ENCODE measurements around the gene SLC25A12.

SLC25A12 gene

DNA sequence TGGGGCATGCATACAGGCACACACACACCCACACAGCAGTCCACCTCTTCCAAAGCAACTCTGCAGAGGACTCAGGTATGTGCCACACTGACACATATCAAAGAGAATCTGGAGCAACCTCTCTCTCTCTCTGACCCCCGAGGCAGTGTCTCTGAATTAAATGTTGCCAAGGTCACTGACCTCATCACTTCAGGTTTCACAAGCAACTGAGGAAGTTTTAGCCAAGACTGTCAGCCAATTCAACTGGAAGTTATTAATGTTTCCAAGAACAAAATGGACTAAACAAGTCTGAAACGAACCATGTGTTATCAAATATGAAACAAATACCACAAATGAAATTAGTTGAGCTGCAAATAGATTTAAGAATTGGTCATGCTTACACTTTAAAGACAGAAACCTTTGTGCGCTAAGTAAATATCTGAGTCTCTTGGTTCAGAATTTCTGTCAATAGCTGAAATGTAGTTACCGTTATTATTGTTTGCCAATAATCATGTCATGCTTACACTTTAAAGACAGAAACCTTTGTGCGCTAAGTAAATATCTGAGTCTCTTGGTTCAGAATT, 86.1 kb downstream of the SLC25A12 start:
- no peak for DNase-seq (ENCODE audit: low read depth in 1 of 2, low spot score in 1 of 2)
- in situ Hi-C loops (cut with HindIII; ENCODE audit: low pct_unique_long_range_greater_than_20kb, low sequenced_read_pairs) = no loop called here
- TF ChIP-seq JUND (IDR thresholded peaks at IDR 0.05; ENCODE audit: low read depth) = no peak

DNA sequence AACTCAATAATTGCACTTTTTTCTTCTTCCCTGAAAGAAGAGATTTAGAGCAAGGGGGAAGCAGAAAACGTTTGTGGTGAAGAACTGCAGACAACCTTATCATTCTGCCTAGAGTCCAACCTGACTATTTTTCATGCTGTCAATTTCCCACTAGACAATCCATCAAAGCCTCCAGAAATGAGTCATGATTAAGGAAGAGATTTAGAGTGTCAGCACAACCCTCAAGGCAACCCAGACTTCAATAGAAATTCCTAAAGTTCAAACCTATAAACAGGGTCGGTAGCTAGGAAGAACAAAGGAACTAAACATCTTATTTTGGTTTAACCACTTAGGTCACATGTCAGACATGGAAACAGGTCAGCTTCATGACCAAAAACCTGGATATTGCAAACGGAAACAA, 86.9 kb downstream of the SLC25A12 start:
- in situ Hi-C loops (cut with HindIII; ENCODE audit: low pct_unique_long_range_greater_than_20kb, low sequenced_read_pairs) = no loop called here
- no peak for DNase-seq (ENCODE audit: low read depth in 1 of 2, low spot score in 1 of 2)
- no peak for TF ChIP-seq JUND (IDR thresholded peaks at IDR 0.05; ENCODE audit: low read depth)

DNA sequence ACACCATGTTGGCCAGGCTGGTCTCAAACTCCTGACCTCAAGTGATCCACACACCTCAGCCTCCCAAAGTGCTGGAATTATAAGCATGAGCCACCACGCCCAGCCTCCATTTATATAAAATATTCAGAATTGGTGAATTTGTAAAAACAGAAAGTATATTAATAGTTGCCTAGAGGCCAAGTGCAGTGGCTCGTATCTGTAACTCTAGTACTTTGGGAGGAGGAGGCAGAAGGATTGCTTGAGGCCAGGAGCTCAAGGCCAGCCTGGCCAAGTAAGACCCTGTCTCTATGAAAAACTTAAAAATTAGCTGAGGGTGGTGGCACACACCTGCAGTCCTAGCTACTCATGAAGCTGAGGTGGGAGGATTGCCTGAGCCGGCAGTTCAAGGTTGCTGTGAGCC, 89.6 kb downstream of the SLC25A12 start:
- in situ Hi-C loops (cut with HindIII; ENCODE audit: low pct_unique_long_range_greater_than_20kb, low sequenced_read_pairs) = no loop called here
- DNase-seq (ENCODE audit: low read depth in 1 of 2, low spot score in 1 of 2) = no peak
- TF ChIP-seq JUND (IDR thresholded peaks at IDR 0.05; ENCODE audit: low read depth) = no peak

DNA sequence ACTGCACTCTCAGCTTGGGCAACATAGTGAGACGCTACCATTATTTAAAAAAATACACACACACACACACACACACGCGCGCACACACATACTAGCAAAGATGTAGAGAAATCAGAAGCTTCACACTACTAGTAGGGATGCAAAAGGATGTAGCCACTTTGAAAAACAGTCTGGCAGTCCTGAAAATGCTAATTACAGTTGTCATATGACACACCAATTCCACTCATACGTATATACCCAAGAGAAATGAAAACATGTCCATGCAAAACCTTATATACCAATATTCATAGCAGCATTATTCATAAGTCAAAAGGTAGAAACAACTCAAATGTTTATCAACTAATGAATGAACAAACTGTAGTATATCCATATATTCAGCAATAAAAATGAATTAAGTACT, 90.3 kb downstream of the SLC25A12 start:
- in situ Hi-C loops (cut with HindIII; ENCODE audit: low pct_unique_long_range_greater_than_20kb, low sequenced_read_pairs) = no loop called here
- no peak for DNase-seq (ENCODE audit: low read depth in 1 of 2, low spot score in 1 of 2)
- no peak for TF ChIP-seq JUND (IDR thresholded peaks at IDR 0.05; ENCODE audit: low read depth)

DNA sequence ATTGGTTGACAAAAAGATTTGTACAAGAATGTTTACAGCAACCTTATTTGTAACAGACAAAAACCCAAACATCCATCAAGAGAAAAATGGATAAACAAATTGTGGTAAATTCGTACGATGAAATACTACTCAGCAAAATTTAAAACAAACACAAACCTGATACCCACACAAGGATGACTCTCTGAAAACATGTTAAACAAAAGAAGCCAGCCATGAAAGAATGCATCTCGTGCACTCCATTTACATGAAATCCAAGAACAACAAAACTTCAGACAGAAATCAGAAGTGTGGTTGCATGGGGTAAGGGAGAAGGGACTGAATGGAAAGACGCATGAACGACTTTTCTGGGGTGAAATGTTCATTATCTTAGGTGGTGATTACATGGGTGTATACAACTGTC, 93.4 kb downstream of the SLC25A12 start:
- no peak for TF ChIP-seq JUND (IDR thresholded peaks at IDR 0.05; ENCODE audit: low read depth)
- in situ Hi-C loops (cut with HindIII; ENCODE audit: low pct_unique_long_range_greater_than_20kb, low sequenced_read_pairs) = no loop called here
- DNase-seq (ENCODE audit: low read depth in 1 of 2, low spot score in 1 of 2) = no peak

DNA sequence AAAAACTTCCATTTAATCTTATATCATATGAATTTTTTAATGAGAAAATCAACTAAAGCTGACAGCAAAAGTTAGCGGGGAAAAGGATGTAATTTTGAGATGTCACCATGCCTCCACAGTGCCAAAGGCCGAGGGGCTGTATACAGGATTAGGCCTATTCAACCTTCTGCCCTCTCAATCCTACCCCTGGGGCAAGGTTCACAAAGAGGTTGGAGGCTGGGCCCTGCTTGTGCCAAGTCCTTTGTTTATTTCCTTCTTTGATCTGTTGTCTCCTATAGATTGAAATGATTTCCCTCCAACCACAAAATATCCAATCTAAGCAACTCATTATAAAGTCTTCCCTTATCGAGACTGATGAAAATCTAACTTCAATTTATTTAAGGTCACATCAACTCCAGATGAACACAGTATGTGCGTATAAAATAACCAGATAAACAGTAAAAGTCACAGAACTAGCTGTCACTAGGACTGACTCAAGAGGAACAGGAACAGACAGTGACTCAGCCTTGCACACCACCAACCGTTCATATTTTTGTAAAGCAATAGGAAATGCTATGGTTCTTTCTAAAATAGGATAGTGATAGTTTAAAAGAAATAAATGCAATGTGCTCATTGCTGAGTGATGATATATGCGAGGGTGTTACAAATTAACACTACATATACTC, 95.8 kb downstream of the SLC25A12 start:
- DNase-seq (ENCODE audit: low read depth in 1 of 2, low spot score in 1 of 2) = peak in 1 of 2 experiments; percentile 20
- in situ Hi-C loops (cut with HindIII; ENCODE audit: low pct_unique_long_range_greater_than_20kb, low sequenced_read_pairs) = no loop called here
- TF ChIP-seq JUND (IDR thresholded peaks at IDR 0.05; ENCODE audit: low read depth) = no peak

DNA sequence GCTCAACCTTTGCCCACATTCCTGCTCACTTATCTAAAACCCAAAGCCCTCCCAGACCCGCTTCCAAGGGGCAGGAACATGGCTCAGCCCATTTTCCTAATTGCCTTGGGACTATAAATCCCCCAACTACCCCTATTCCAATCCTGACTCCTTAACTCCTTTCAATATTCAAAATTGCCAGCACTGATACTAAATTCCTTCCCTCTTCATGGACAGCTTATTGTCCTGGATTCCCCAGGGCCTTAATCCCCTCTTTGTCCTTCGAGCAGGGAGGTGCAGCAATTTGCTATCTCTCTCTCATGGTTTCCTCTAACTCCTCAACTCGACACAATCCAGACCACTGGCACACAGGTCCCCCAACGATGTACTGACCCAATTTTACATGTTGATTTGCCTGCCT, 99.1 kb downstream of the SLC25A12 start:
- no peak for TF ChIP-seq JUND (IDR thresholded peaks at IDR 0.05; ENCODE audit: low read depth)
- in situ Hi-C loops (cut with HindIII; ENCODE audit: low pct_unique_long_range_greater_than_20kb, low sequenced_read_pairs) = no loop called here
- DNase-seq (ENCODE audit: low read depth in 1 of 2, low spot score in 1 of 2) = no peak

DNA sequence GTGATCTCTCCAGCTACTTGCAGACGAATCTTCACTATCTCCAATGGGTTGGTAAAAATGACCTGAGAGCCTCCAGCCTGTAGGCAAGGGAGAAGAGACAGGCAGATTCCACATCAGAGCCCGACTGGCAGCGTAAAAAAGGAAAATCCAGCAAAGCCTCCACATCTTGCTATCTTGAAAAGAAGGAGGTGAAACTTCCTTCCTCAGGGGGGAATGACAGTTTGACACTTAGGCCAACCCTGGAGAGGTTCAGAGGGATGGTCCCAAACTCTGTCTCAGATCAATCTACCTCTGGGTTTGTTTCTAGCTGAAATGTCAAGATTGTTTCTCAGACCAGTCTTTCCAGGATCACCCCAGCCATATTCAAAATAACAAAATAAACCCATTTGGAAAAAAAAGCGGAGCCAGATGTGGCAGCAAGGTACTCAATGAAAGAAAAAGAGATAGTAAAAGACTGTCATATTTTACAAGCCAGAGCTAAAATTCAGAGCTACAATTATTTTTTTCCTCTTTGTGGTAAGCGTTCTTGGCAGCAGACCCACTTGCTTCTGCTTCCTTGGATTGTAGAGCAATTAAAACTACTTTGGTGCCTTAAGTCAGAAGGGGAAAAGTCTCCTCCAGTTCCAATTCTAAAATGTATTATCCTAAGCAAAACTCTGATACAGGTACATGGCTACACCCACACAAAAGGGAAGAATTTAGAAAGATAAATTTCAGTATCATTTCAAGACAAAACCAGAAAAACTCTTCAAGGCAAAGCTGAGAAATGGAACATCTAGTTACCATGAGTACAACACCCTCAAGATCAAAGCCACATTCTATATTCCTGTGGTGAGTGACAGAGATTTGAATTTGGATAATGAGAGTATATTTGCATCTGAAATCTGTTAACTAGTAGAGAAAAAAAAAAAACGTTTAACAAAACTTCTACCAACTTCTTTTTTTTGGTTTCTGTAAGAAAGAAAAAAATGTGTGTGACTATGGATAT, 100.1 kb downstream of the SLC25A12 start:
- in situ Hi-C loops (cut with HindIII; ENCODE audit: low pct_unique_long_range_greater_than_20kb, low sequenced_read_pairs) = no loop called here
- DNase-seq (ENCODE audit: low read depth in 1 of 2, low spot score in 1 of 2) = no peak
- TF ChIP-seq JUND (IDR thresholded peaks at IDR 0.05; ENCODE audit: low read depth) = no peak

DNA sequence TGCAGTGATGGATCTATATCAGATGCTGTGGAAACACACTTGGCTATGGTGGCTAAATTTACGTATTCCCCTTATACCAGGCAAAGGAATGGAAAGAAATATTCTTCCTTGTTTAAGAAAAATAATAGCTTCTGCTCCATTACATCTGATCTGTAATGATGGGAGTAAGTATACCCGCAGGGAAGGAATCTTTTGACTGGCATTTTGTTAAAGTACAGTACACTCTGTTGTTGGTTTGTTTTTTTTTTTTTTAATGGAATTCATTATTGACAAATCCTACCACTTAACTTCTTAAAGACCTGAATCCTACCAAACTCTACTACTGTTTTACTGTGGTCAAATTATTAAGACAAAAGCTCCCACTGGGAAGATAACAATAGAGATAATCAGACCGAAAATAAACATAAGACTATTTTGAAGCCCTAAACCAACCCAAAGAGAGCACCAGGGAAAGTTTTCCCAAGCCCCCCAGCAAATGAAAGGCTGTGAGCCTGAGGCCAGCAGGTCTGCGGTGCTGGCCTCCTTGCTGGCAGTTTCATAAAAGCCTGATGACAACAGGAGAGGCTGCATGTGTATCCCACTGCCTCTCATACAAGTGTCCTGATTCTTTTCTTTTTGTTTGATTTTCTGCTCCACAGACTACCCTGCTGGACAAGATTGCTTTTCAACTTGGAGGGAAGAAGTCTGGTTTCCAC, 101.0 kb downstream of the SLC25A12 start:
- DNase-seq (ENCODE audit: low read depth in 1 of 2, low spot score in 1 of 2) = no peak
- in situ Hi-C loops (cut with HindIII; ENCODE audit: low pct_unique_long_range_greater_than_20kb, low sequenced_read_pairs) = no loop called here
- no peak for TF ChIP-seq JUND (IDR thresholded peaks at IDR 0.05; ENCODE audit: low read depth)

DNA sequence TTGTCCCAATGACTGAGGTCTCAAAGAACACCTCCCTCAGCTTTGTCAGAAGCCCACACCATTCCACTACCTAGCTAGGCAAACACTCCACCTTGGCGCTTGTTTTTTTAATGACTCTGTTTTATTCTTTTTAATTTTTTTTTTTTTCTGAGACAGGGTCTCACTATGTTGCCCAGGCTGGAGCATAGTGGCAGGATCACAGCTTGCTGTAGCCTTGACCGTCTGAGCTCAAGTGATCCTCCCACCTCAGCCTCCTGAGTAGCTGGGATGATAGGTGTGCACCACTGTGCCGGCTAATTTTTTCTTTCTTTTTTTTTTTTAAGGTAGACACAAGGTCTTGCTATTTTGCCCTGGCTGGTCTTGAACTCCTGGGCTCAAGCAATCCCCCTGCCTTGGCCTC, 101.9 kb downstream of the SLC25A12 start:
- in situ Hi-C loops (cut with HindIII; ENCODE audit: low pct_unique_long_range_greater_than_20kb, low sequenced_read_pairs) = no loop called here
- DNase-seq (ENCODE audit: low read depth in 1 of 2, low spot score in 1 of 2) = no peak
- no peak for TF ChIP-seq JUND (IDR thresholded peaks at IDR 0.05; ENCODE audit: low read depth)

DNA sequence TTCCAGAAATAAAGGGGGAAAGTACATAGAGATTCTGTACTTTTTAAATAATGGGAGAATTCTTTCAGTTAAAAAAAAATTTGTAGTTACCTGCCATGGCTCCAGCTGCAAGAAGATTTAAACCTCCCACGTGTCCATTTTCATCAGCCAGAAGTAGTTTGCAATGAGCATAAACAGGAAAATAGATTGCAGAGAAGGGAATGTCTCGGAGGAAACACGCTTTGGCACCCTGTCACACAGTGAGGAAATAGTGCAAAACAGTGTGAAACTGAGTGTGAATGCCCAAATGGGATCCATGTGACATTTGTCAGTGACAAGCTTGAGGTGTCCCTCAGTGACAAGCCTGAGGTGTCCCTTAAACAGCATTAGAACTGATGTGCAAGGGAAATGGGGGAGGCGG, 102.7 kb downstream of the SLC25A12 start:
- no peak for TF ChIP-seq JUND (IDR thresholded peaks at IDR 0.05; ENCODE audit: low read depth)
- no peak for DNase-seq (ENCODE audit: low read depth in 1 of 2, low spot score in 1 of 2)
- in situ Hi-C loops (cut with HindIII; ENCODE audit: low pct_unique_long_range_greater_than_20kb, low sequenced_read_pairs) = no loop called here

DNA sequence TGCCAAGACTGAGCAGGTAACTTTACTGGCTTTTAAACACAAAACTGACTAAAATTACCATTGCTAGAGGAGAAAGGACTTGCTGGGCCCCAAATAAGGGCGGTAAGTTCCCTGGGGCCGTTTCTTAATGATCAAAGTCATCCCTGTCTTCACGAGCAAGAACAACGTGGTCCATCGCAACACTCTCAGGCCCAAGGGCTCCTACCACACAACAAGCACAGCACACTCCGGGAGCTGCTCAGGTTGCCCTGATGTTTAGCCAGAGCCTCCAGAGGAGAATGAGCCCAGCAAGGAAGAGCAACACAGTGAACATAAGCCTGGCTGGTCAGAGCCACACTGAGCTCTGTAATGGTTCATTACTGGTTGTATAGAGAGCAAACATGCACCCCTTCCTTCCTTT, 104.1 kb downstream of the SLC25A12 start:
- DNase-seq (ENCODE audit: low read depth in 1 of 2, low spot score in 1 of 2) = no peak
- TF ChIP-seq JUND (IDR thresholded peaks at IDR 0.05; ENCODE audit: low read depth) = no peak
- in situ Hi-C loops (cut with HindIII; ENCODE audit: low pct_unique_long_range_greater_than_20kb, low sequenced_read_pairs) = no loop called here

Data from T47D (cell line).